WERI-Rb-1 (cell line): Measurements from ENCODE around the gene TEX52.

Experiments
- DNase-seq: peaks from one replicate; pipeline ENCODE4 v3.0.0-alpha.2; 2020
- H3K27ac ChIP-seq: fragments of 250-450 bp; sonication (Bioruptor Pico); 2 replicates; pipeline ENCODE4 v1.5.1; 2020; ENCODE audit warnings: mild to moderate bottlenecking, moderate library complexity
- H3K27me3 ChIP-seq: fragments of 250-450 bp; sonication (Bioruptor Pico); 2 replicates; pipeline ENCODE4 v1.5.1; 2021; ENCODE audit warnings: mild to moderate bottlenecking, low read depth, moderate library complexity; ENCODE audit not compliant: insufficient read depth, severe bottlenecking
- H3K36me3 ChIP-seq: fragments of 250-450 bp; sonication (Bioruptor Pico); 2 replicates; pipeline ENCODE4 v1.5.1; 2020; ENCODE audit warnings: mild to moderate bottlenecking, moderate library complexity
- H3K4me3 ChIP-seq: 2 replicates; pipeline ENCODE4 v1.5.1; 2011; ENCODE audit warnings: low read depth, mild to moderate bottlenecking, control low read depth, low read length
- H3K9me3 ChIP-seq: fragments of 250-450 bp; sonication (Bioruptor Pico); 2 replicates; pipeline ENCODE4 v1.5.1; 2021; ENCODE audit warnings: mild to moderate bottlenecking, moderate library complexity; ENCODE audit not compliant: severe bottlenecking
- CTCF ChIP-seq: IDR thresholded peaks from 2 replicates; pipeline ENCODE4 v1.5.1; 2011; ENCODE audit warnings: low read depth, mild to moderate bottlenecking, control low read depth, inconsistent platforms, low read length

Gene TEX52

GRCh38 chr12:2890001-2890387, 33.2 kb upstream of the TEX52 start:
- no peak for TF ChIP-seq CTCF
- H3K27me3 ChIP-seq: no peaks in the 10 kb centered on the region
- H3K36me3 ChIP-seq: peaks cover 39% of the 10 kb centered on the region
- peak overlapping the region; percentile 70 for H3K4me3 ChIP-seq
- H3K27ac ChIP-seq: peak overlapping the region; percentile 87
- H3K9me3 ChIP-seq: no peaks in the 10 kb centered on the region
- no peak for DNase-seq

- no peak for DNase-seq
- Histone ChIP-seq H3K27me3 (no peaks in the 10 kb centered on the region), H3K9me3 (no peaks in the 10 kb centered on the region), H3K27ac (no peak overlapping the region), H3K4me3 (no peak overlapping the region), H3K36me3 (peaks cover 39% of the 10 kb centered on the region)
- no peak for TF ChIP-seq CTCF
These were observed 30.1 kb upstream of the TEX52 start for GRCh38 chr12:2886768-2887450.

- H3K27me3 ChIP-seq: no peaks in the 10 kb centered on the region
- no peak for TF ChIP-seq CTCF
- H3K27ac ChIP-seq: no peak overlapping the region; the same call in 1 of the 2 replicates
- peaks cover 52% of the 10 kb centered on the region for H3K36me3 ChIP-seq
- no peak for DNase-seq
- H3K4me3 ChIP-seq: no peak overlapping the region
- no peaks in the 10 kb centered on the region for H3K9me3 ChIP-seq
These were observed 28.0 kb upstream of the TEX52 start for GRCh38 chr12:2884810-2885209.

GRCh38 chr12:2879853-2880252, 23.0 kb upstream of the TEX52 start:
- Histone ChIP-seq H3K36me3 (peaks cover 29% of the 10 kb centered on the region), H3K4me3 (no peak overlapping the region), H3K9me3 (no peaks in the 10 kb centered on the region), H3K27me3 (no peaks in the 10 kb centered on the region), H3K27ac (no peak overlapping the region)
- no peak for TF ChIP-seq CTCF
- no peak for DNase-seq

- Histone ChIP-seq H3K27me3 (no peaks in the 10 kb centered on the region), H3K27ac (peak overlapping the region; percentile 99), H3K9me3 (no peaks in the 10 kb centered on the region), H3K4me3 (peak overlapping the region; percentile 96), H3K36me3 (peaks cover 42% of the 10 kb centered on the region)
- DNase-seq: peak; percentile 45
- no peak for TF ChIP-seq CTCF
These were observed 21.3 kb upstream of the TEX52 start for GRCh38 chr12:2877953-2878732.
